Gastrocnemius medialis (tissue), 4 donors: ENCODE data around the gene AFAP1L1.

Experiments
- POLR2A ChIP-seq, 2 donors: fragments of 450-650 bp; IDR thresholded peaks; one replicate each; pipeline ENCODE4 v1.6.1; 2017; ENCODE audit warnings: antibody characterized with exemption in 2 of 2, mild to moderate bottlenecking in 2 of 2, moderate library complexity in 2 of 2
- TF ChIP-seq, protein P1 (sequence below), 5 experiments: fragments of 450-650 bp in 3 of 5; fragments of 200-600 bp in 2 of 5; sonication (generic) in 2 of 5; IDR thresholded peaks in 4 of 5; conservative IDR thresholded peaks in 1 of 5; 1 replicate in 4 of 5; 2 replicates in 1 of 5; pipeline ENCODE4 v1.5.1; 2016 to 2019; ENCODE audit warnings: antibody characterized with exemption in 5 of 5, mild to moderate bottlenecking in 3 of 5, moderate library complexity in 3 of 5

DNA sequence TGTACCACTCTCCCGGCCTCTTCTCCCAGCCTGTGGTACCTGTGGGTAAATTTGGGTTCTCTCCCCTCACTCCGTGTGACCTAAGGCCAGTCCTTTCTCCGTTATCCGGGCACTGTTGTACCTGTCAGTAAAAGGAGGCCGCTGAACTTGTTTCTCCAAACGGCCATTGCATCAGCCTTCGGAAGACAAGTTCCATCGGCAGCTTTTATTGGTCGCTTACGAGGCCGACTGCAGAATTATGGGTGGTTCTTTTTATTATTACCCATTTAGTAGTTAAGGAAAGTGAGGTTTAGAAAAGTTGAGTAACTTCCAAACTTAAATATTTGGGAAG, 74.2 kb downstream of the AFAP1L1 start:
- TF ChIP-seq, protein P1, sequence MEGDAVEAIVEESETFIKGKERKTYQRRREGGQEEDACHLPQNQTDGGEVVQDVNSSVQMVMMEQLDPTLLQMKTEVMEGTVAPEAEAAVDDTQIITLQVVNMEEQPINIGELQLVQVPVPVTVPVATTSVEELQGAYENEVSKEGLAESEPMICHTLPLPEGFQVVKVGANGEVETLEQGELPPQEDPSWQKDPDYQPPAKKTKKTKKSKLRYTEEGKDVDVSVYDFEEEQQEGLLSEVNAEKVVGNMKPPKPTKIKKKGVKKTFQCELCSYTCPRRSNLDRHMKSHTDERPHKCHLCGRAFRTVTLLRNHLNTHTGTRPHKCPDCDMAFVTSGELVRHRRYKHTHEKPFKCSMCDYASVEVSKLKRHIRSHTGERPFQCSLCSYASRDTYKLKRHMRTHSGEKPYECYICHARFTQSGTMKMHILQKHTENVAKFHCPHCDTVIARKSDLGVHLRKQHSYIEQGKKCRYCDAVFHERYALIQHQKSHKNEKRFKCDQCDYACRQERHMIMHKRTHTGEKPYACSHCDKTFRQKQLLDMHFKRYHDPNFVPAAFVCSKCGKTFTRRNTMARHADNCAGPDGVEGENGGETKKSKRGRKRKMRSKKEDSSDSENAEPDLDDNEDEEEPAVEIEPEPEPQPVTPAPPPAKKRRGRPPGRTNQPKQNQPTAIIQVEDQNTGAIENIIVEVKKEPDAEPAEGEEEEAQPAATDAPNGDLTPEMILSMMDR (IDR thresholded peaks at IDR 0.05 in 4 of 5, conservative IDR thresholded peaks at IDR 0.05 in 1 of 5), result no peak
- no peak for TF ChIP-seq POLR2A (IDR thresholded peaks at IDR 0.05)
